A673 (cell line): ENCODE data around the gene GPER1.

Experiments used
- CTCF ChIP-seq: fragments of 300-800, 200-600 bp; sonication (generic); conservative IDR thresholded peaks from 2 replicates; pipeline ENCODE4 v1.5.1; 2017; ENCODE audit warnings: low read depth, mild to moderate bottlenecking, antibody characterized with exemption, low read length, moderate library complexity, mixed read lengths
- EZH2 ChIP-seq: fragments of 200-600 bp; sonication (generic); IDR thresholded peaks from 2 replicates; pipeline ENCODE4 v1.6.1; 2017; ENCODE audit warnings: borderline replicate concordance, low read depth, mild to moderate bottlenecking, mixed read lengths, antibody characterized with exemption, low read length; ENCODE audit not compliant: poor library complexity, severe bottlenecking

- TF ChIP-seq CTCF (no peak), EZH2 (no peak)
Measured at GRCh38 chr7:1121476-1121875, 33.6 kb downstream of the GPER1 start.
